ENCODE data around the gene TYMS. TPM values are rescaled to one million over a fixed set of nuclear protein-coding genes. Genes with fewer than 3 reads are reported as not detected.

TYMS gene
- polyA plus RNA-seq, 1 donor from 2014 or later, result 3.3 TPM

DNA sequence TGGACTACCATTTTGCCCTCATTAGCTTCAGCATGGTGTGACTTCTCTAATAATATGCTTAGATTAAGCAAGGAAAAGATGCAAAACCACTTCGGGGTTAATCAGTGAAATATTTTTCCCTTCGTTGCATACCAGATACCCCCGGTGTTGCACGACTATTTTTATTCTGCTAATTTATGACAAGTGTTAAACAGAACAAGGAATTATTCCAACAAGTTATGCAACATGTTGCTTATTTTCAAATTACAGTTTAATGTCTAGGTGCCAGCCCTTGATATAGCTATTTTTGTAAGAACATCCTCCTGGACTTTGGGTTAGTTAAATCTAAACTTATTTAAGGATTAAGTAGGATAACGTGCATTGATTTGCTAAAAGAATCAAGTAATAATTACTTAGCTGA is 16.3 kb downstream of the TYMS start:
- Histone ChIP-seq H3K27me3 (ENCODE audit: insufficient read depth, low read depth, low read length) (no peaks in the 10 kb centered on the region), H3K79me2 (replicated peaks; ENCODE audit: insufficient read depth, low read length) (no peaks in the 10 kb centered on the region), H3K36me3 (ENCODE audit: insufficient read depth, low read length) (no peaks in the 10 kb centered on the region), H3K27ac (ENCODE audit: low read length) (no peak overlapping the region), H2AFZ (ENCODE audit: low read depth, low read length) (no peak overlapping the region), H3K4me3 (ENCODE audit: low read length) (no peak overlapping the region), H3K9me3 (ENCODE audit: low read length) (no peaks in the 10 kb centered on the region), H3F3A (ENCODE audit: insufficient read depth, low read length, poor library complexity, severe bottlenecking) (no peaks in the 10 kb centered on the region), H3K9ac (ENCODE audit: low read length) (no peak overlapping the region), H4K20me1 (ENCODE audit: insufficient read depth) (no peaks in the 10 kb centered on the region), H3K4me2 (ENCODE audit: low read length) (no peak overlapping the region), H3K9me2 (ENCODE audit: insufficient read depth, low read length) (no peaks in the 10 kb centered on the region)
- TF ChIP-seq POLR2AphosphoS5 (IDR thresholded peaks at IDR 0.05), result no peak
- no peak for TF ChIP-seq TAF1 (IDR thresholded peaks at IDR 0.05; ENCODE audit: low read depth)
- no peak for TF ChIP-seq EP300 (conservative IDR thresholded peaks at IDR 0.05; ENCODE audit: poor library complexity, severe bottlenecking)
- no peak for TF ChIP-seq RAD21 (conservative IDR thresholded peaks at IDR 0.05)
- no peak for TF ChIP-seq SMC3 (conservative IDR thresholded peaks at IDR 0.05; ENCODE audit: poor library complexity)
- no peak for TF ChIP-seq EZH2 (IDR thresholded peaks at IDR 0.05; ENCODE audit: borderline replicate concordance, insufficient read depth, low read length, poor library complexity, severe bottlenecking)
- TF ChIP-seq, protein P1, sequence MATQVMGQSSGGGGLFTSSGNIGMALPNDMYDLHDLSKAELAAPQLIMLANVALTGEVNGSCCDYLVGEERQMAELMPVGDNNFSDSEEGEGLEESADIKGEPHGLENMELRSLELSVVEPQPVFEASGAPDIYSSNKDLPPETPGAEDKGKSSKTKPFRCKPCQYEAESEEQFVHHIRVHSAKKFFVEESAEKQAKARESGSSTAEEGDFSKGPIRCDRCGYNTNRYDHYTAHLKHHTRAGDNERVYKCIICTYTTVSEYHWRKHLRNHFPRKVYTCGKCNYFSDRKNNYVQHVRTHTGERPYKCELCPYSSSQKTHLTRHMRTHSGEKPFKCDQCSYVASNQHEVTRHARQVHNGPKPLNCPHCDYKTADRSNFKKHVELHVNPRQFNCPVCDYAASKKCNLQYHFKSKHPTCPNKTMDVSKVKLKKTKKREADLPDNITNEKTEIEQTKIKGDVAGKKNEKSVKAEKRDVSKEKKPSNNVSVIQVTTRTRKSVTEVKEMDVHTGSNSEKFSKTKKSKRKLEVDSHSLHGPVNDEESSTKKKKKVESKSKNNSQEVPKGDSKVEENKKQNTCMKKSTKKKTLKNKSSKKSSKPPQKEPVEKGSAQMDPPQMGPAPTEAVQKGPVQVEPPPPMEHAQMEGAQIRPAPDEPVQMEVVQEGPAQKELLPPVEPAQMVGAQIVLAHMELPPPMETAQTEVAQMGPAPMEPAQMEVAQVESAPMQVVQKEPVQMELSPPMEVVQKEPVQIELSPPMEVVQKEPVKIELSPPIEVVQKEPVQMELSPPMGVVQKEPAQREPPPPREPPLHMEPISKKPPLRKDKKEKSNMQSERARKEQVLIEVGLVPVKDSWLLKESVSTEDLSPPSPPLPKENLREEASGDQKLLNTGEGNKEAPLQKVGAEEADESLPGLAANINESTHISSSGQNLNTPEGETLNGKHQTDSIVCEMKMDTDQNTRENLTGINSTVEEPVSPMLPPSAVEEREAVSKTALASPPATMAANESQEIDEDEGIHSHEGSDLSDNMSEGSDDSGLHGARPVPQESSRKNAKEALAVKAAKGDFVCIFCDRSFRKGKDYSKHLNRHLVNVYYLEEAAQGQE (IDR thresholded peaks at IDR 0.05; ENCODE audit: borderline replicate concordance), result no peak
- TF ChIP-seq, protein P2, sequence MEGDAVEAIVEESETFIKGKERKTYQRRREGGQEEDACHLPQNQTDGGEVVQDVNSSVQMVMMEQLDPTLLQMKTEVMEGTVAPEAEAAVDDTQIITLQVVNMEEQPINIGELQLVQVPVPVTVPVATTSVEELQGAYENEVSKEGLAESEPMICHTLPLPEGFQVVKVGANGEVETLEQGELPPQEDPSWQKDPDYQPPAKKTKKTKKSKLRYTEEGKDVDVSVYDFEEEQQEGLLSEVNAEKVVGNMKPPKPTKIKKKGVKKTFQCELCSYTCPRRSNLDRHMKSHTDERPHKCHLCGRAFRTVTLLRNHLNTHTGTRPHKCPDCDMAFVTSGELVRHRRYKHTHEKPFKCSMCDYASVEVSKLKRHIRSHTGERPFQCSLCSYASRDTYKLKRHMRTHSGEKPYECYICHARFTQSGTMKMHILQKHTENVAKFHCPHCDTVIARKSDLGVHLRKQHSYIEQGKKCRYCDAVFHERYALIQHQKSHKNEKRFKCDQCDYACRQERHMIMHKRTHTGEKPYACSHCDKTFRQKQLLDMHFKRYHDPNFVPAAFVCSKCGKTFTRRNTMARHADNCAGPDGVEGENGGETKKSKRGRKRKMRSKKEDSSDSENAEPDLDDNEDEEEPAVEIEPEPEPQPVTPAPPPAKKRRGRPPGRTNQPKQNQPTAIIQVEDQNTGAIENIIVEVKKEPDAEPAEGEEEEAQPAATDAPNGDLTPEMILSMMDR (IDR thresholded peaks at IDR 0.05; ENCODE audit: poor library complexity, severe bottlenecking), result no peak
- TF ChIP-seq MXI1 (conservative IDR thresholded peaks at IDR 0.05; ENCODE audit: poor library complexity, severe bottlenecking), result no peak

DNA sequence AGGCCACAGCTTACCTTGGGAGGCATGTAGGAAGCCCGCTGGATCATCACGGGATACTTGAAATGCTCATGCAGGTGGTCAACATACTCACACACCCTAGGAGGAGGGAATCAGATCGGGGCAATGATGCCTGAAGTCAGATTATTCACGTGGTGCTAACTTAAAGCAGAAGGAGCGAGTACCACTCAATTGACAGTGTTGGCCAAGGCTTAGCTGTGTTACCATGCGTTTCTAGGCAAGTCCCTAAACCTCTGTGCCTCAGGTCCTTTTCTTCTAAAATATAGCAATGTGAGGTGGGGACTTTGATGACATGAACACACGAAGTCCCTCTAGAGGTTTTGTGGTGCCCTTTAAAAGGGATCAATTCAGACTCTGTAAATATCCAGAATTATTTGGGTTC is 17.9 kb downstream of the TYMS start:
- TF ChIP-seq EZH2 (IDR thresholded peaks at IDR 0.05; ENCODE audit: borderline replicate concordance, insufficient read depth, low read length, poor library complexity, severe bottlenecking) (no peak), SMC3 (conservative IDR thresholded peaks at IDR 0.05; ENCODE audit: poor library complexity) (no peak), POLR2AphosphoS5 (IDR thresholded peaks at IDR 0.05) (no peak), MXI1 (conservative IDR thresholded peaks at IDR 0.05; ENCODE audit: poor library complexity, severe bottlenecking) (no peak), EP300 (conservative IDR thresholded peaks at IDR 0.05; ENCODE audit: poor library complexity, severe bottlenecking) (no peak), RAD21 (conservative IDR thresholded peaks at IDR 0.05) (no peak), TAF1 (IDR thresholded peaks at IDR 0.05; ENCODE audit: low read depth) (no peak)
- TF ChIP-seq, protein P1 (IDR thresholded peaks at IDR 0.05; ENCODE audit: borderline replicate concordance), result no peak
- TF ChIP-seq, protein P2 (IDR thresholded peaks at IDR 0.05; ENCODE audit: poor library complexity, severe bottlenecking), result no peak
- no peaks in the 10 kb centered on the region for H3K36me3 ChIP-seq (ENCODE audit: insufficient read depth, low read length)
- H3K79me2 ChIP-seq (replicated peaks; ENCODE audit: insufficient read depth, low read length), result no peaks in the 10 kb centered on the region

More for the DNA sequence above, 17.9 kb downstream of the TYMS start:
- Histone ChIP-seq H3K27me3 (ENCODE audit: insufficient read depth, low read depth, low read length) (no peaks in the 10 kb centered on the region), H3K9ac (ENCODE audit: low read length) (no peak overlapping the region), H2AFZ (ENCODE audit: low read depth, low read length) (no peak overlapping the region), H3K4me2 (ENCODE audit: low read length) (no peak overlapping the region), H3K9me2 (ENCODE audit: insufficient read depth, low read length) (no peaks in the 10 kb centered on the region), H3K4me3 (ENCODE audit: low read length) (no peak overlapping the region), H4K20me1 (ENCODE audit: insufficient read depth) (no peaks in the 10 kb centered on the region), H3K9me3 (ENCODE audit: low read length) (no peaks in the 10 kb centered on the region), H3K27ac (ENCODE audit: low read length) (no peak overlapping the region), H3F3A (ENCODE audit: insufficient read depth, low read length, poor library complexity, severe bottlenecking) (no peaks in the 10 kb centered on the region)
